Ishikawa (cell line): Measurements from ENCODE around the gene KRTAP13-3.

Experiments
- CEBPB ChIP-seq: IDR thresholded peaks from 2 replicates; pipeline ENCODE4 v1.6.1; 2012
- CREB1 ChIP-seq: IDR thresholded peaks from 2 replicates; pipeline ENCODE4 v1.6.1; 2012; ENCODE audit warnings: low read depth
- EGR1 ChIP-seq: IDR thresholded peaks from 2 replicates; pipeline ENCODE4 v1.6.1; 2012
- EP300 ChIP-seq: IDR thresholded peaks from 2 replicates; pipeline ENCODE4 v1.6.1; 2012; ENCODE audit warnings: borderline replicate concordance
- FOXM1 ChIP-seq: IDR thresholded peaks from 2 replicates; pipeline ENCODE4 v1.6.1; 2012; ENCODE audit warnings: low read depth, borderline replicate concordance
- MAX ChIP-seq: IDR thresholded peaks from 2 replicates; pipeline ENCODE4 v1.6.1; 2012
- NFIC ChIP-seq: IDR thresholded peaks from 2 replicates; pipeline ENCODE4 v1.6.1; 2012
- RAD21 ChIP-seq: IDR thresholded peaks from 2 replicates; pipeline ENCODE4 v1.6.1; 2012; ENCODE audit warnings: low read depth
- REST ChIP-seq: IDR thresholded peaks from 2 replicates; pipeline ENCODE4 v1.6.1; 2012; ENCODE audit warnings: low read depth, mild to moderate bottlenecking
- TAF1 ChIP-seq: IDR thresholded peaks from 2 replicates; pipeline ENCODE4 v1.6.1; 2012; ENCODE audit warnings: low read depth, mild to moderate bottlenecking
- TCF12 ChIP-seq: IDR thresholded peaks from 2 replicates; pipeline ENCODE4 v1.6.1; 2012; ENCODE audit warnings: low read depth
- TEAD4 ChIP-seq: IDR thresholded peaks from 2 replicates; pipeline ENCODE4 v1.6.1; 2012
- USF1 ChIP-seq: IDR thresholded peaks from 2 replicates; pipeline ENCODE4 v1.6.1; 2012
- YY1 ChIP-seq: IDR thresholded peaks from 2 replicates; pipeline ENCODE4 v1.6.1; 2012; ENCODE audit warnings: low read depth
- ZBTB7A ChIP-seq: IDR thresholded peaks from 2 replicates; pipeline ENCODE4 v1.6.1; 2012; ENCODE audit warnings: low read depth

KRTAP13-3 gene

GRCh38 chr21:30448514-30448913 is 22.8 kb upstream of the KRTAP13-3 start:
- no peak for TF ChIP-seq TAF1
- no peak for TF ChIP-seq RAD21
- no peak for TF ChIP-seq MAX
- TF ChIP-seq TCF12: no peak
- no peak for TF ChIP-seq TEAD4
- no peak for TF ChIP-seq CREB1
- TF ChIP-seq REST: no peak
- no peak for TF ChIP-seq FOXM1
- TF ChIP-seq CEBPB: no peak
- no peak for TF ChIP-seq YY1
- TF ChIP-seq ZBTB7A: no peak
- TF ChIP-seq NFIC: no peak
- TF ChIP-seq USF1: no peak
- no peak for TF ChIP-seq EGR1
- no peak for TF ChIP-seq EP300

- TF ChIP-seq NFIC: no peak
- no peak for TF ChIP-seq MAX
- TF ChIP-seq CREB1: no peak
These were observed 21.3 kb upstream of the KRTAP13-3 start for GRCh38 chr21:30447056-30447455.

- no peak for TF ChIP-seq USF1
- no peak for TF ChIP-seq MAX
- no peak for TF ChIP-seq FOXM1
These were observed 18.5 kb upstream of the KRTAP13-3 start for GRCh38 chr21:30444204-30444603.

GRCh38 chr21:30443226-30443625 is 17.5 kb upstream of the KRTAP13-3 start:
- TF ChIP-seq RAD21 (no peak), FOXM1 (no peak), ZBTB7A (no peak), EGR1 (no peak), NFIC (no peak), YY1 (no peak), CREB1 (no peak), EP300 (no peak), MAX (no peak)

- no peak for TF ChIP-seq CEBPB
These were observed 14.2 kb upstream of the KRTAP13-3 start, which contains the start of gene KRTAP15-1 for GRCh38 chr21:30439975-30440374. TSS of gene KRTAP15-1 (plus strand) at chr21:30440275. CDS start at chr21:30440328, 53 bp downstream.

- TF ChIP-seq EP300: no peak
- no peak for TF ChIP-seq MAX
- no peak for TF ChIP-seq TCF12
- no peak for TF ChIP-seq YY1
- no peak for TF ChIP-seq EGR1
- no peak for TF ChIP-seq NFIC
- TF ChIP-seq RAD21: no peak
- no peak for TF ChIP-seq CEBPB
- no peak for TF ChIP-seq CREB1
- TF ChIP-seq REST: no peak
- no peak for TF ChIP-seq USF1
- TF ChIP-seq ZBTB7A: no peak
- TF ChIP-seq TAF1: no peak
- TF ChIP-seq TEAD4: no peak
- TF ChIP-seq FOXM1: no peak
These were observed 11.4 kb upstream of the KRTAP13-3 start for GRCh38 chr21:30437010-30437565.
